Neural cell (in vitro differentiated cells): Measurements from ENCODE around the gene TBC1D8.

ENCODE experiments used
- EP300 ChIP-seq: fragments of 450-650 bp; conservative IDR thresholded peaks from 2 replicates; pipeline ENCODE4 v1.6.1; 2014; ENCODE audit warnings: antibody characterized with exemption, mild to moderate bottlenecking, moderate library complexity; ENCODE audit not compliant: poor library complexity, severe bottlenecking
- EZH2 ChIP-seq: fragments of 200-600, 300-800 bp; shearing (Covaris generic), sonication (generic); IDR thresholded peaks from 2 replicates; pipeline ENCODE4 v1.6.1; 2014; ENCODE audit warnings: antibody characterized with exemption, low read length, borderline replicate concordance, mild to moderate bottlenecking; ENCODE audit not compliant: insufficient read depth, poor library complexity, severe bottlenecking
- POLR2AphosphoS5 ChIP-seq: IDR thresholded peaks from 2 replicates; pipeline ENCODE4 v1.6.1; 2012
- RAD21 ChIP-seq: fragments of 450-650 bp; conservative IDR thresholded peaks from 2 replicates; pipeline ENCODE4 v1.6.1; 2014; ENCODE audit warnings: antibody characterized with exemption, mild to moderate bottlenecking, moderate library complexity
- REST ChIP-seq: IDR thresholded peaks from 2 replicates; pipeline ENCODE4 v1.6.1; 2012; ENCODE audit warnings: borderline replicate concordance
- SMC3 ChIP-seq: fragments of 450-650 bp; conservative IDR thresholded peaks from 2 replicates; pipeline ENCODE4 v1.6.1; 2014; ENCODE audit warnings: antibody characterized with exemption, mild to moderate bottlenecking, moderate library complexity; ENCODE audit not compliant: poor library complexity
- TAF1 ChIP-seq: IDR thresholded peaks from 2 replicates; pipeline ENCODE4 v1.6.1; 2012; ENCODE audit warnings: low read depth
- TF ChIP-seq, protein P1 (sequence below): fragments of 450-650 bp; IDR thresholded peaks from 2 replicates; pipeline ENCODE4 v1.5.1; 2014; ENCODE audit warnings: antibody characterized with exemption, mild to moderate bottlenecking, moderate library complexity; ENCODE audit not compliant: poor library complexity, severe bottlenecking

DNA sequence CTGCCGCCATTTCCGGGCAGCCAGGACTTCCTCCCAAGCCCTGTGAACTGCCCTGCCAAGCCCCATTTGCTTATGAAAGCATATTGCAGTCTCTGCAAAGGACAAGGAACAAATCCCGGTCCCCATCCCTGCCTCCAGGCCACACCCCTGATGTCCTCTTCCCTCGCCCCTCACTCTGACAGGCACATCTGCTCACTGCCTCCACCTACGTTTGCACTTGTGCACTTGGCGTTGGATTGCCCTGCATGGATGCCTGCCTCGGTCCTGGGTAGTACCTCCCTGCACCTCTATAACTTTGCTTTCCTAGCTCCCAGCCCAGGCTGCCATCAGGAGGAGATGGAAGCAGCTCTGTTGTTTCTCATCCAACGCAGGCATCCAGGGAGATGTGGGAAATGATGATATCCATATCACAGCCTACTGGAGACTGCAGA, 168.7 kb downstream of the TBC1D8 start:
- TF ChIP-seq, protein P1, sequence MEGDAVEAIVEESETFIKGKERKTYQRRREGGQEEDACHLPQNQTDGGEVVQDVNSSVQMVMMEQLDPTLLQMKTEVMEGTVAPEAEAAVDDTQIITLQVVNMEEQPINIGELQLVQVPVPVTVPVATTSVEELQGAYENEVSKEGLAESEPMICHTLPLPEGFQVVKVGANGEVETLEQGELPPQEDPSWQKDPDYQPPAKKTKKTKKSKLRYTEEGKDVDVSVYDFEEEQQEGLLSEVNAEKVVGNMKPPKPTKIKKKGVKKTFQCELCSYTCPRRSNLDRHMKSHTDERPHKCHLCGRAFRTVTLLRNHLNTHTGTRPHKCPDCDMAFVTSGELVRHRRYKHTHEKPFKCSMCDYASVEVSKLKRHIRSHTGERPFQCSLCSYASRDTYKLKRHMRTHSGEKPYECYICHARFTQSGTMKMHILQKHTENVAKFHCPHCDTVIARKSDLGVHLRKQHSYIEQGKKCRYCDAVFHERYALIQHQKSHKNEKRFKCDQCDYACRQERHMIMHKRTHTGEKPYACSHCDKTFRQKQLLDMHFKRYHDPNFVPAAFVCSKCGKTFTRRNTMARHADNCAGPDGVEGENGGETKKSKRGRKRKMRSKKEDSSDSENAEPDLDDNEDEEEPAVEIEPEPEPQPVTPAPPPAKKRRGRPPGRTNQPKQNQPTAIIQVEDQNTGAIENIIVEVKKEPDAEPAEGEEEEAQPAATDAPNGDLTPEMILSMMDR = no peak
- TF ChIP-seq EZH2 (no peak), TAF1 (no peak), POLR2AphosphoS5 (no peak), EP300 (no peak), RAD21 (no peak), REST (no peak), SMC3 (no peak)
